H9 (cell line): ENCODE measurements around the gene GP1BA. TPM values are rescaled to one million over a fixed set of nuclear protein-coding genes. Genes with fewer than 3 reads are reported as not detected.

Experiments used
- DNase-seq: peaks from one replicate; pipeline ENCODE4 v3.0.0-alpha.2; 2017
- H2AFZ ChIP-seq: one replicate; pipeline ENCODE4 v1.6.1; 2013; ENCODE audit warnings: mild to moderate bottlenecking, low read length, control low read depth, moderate library complexity
- H2AK5ac ChIP-seq: 2 replicates; pipeline ENCODE4 v1.6.1; 2013; ENCODE audit warnings: low read length, control low read depth, mixed read lengths; ENCODE audit not compliant: insufficient read length
- H2BK120ac ChIP-seq: one replicate; pipeline ENCODE4 v1.6.1; 2013; ENCODE audit warnings: low read depth, mild to moderate bottlenecking, low read length, control low read depth, inconsistent platforms; ENCODE audit not compliant: poor library complexity, severe bottlenecking
- H2BK12ac ChIP-seq: 2 replicates; pipeline ENCODE4 v1.6.1; 2013; ENCODE audit warnings: low read length, control low read depth, mixed read lengths, low read depth; ENCODE audit not compliant: insufficient read length
- H2BK15ac ChIP-seq: 2 replicates; pipeline ENCODE4 v1.6.1; 2013; ENCODE audit warnings: low read depth, low read length, control low read depth
- H2BK20ac ChIP-seq: one replicate; pipeline ENCODE4 v1.6.1; 2013; ENCODE audit warnings: low read depth, mild to moderate bottlenecking, low read length, control low read depth, inconsistent platforms; ENCODE audit not compliant: poor library complexity, severe bottlenecking
- H2BK5ac ChIP-seq: 2 replicates; pipeline ENCODE4 v1.6.1; 2013; ENCODE audit warnings: low read length, control low read depth, mixed read lengths; ENCODE audit not compliant: insufficient read length
- H3K14ac ChIP-seq: 2 replicates; pipeline ENCODE4 v1.6.1; 2013; ENCODE audit warnings: low read length, control low read depth; ENCODE audit not compliant: insufficient read depth
- H3K18ac ChIP-seq: 2 replicates; pipeline ENCODE4 v1.6.1; 2013; ENCODE audit warnings: low read depth, mild to moderate bottlenecking, mixed read lengths, low read length, control low read depth; ENCODE audit not compliant: insufficient read length
- H3K23ac ChIP-seq: 2 replicates; pipeline ENCODE4 v1.6.1; 2013; ENCODE audit warnings: low read length, control low read depth, mixed read lengths, low read depth; ENCODE audit not compliant: insufficient read length
- H3K23me2 ChIP-seq: 2 replicates; pipeline ENCODE4 v1.6.1; 2013; ENCODE audit warnings: low read depth, mild to moderate bottlenecking, mixed read lengths, low read length, control low read depth; ENCODE audit not compliant: insufficient read length, poor library complexity, severe bottlenecking
- H3K27ac ChIP-seq: 2 replicates; pipeline ENCODE4 v1.5.1; 2013; ENCODE audit warnings: low read length, control low read depth, mixed read lengths, low read depth; ENCODE audit not compliant: insufficient read length
- H3K27me3 ChIP-seq: 2 replicates; pipeline ENCODE4 v1.6.1; 2013; ENCODE audit warnings: low read length, control low read depth, inconsistent platforms; ENCODE audit not compliant: insufficient read depth
- H3K4ac ChIP-seq: 2 replicates; pipeline ENCODE4 v1.6.1; 2013; ENCODE audit warnings: low read depth, mild to moderate bottlenecking, control low read depth, inconsistent platforms, low read length, moderate library complexity
- H3K4me1 ChIP-seq: 2 replicates; pipeline ENCODE4 v1.6.1; 2013; ENCODE audit warnings: low read length, control low read depth, inconsistent platforms; ENCODE audit not compliant: insufficient read depth
- H3K4me2 ChIP-seq: 2 replicates; pipeline ENCODE4 v1.6.1; 2013; ENCODE audit warnings: low read length, control low read depth, mixed read lengths; ENCODE audit not compliant: insufficient read length, insufficient read depth
- H3K56ac ChIP-seq: 2 replicates; pipeline ENCODE4 v1.6.1; 2013; ENCODE audit warnings: low read depth, mild to moderate bottlenecking, mixed read lengths, low read length, control low read depth; ENCODE audit not compliant: insufficient read length
- H3K79me1 ChIP-seq: 2 replicates; pipeline ENCODE4 v1.6.1; 2013; ENCODE audit warnings: low read depth, mild to moderate bottlenecking, moderate library complexity, low read length, control low read depth, inconsistent platforms; ENCODE audit not compliant: insufficient read depth, poor library complexity, severe bottlenecking
- H3K79me2 ChIP-seq: 2 replicates; pipeline ENCODE4 v1.6.1; 2013; ENCODE audit warnings: low read length, control low read depth, inconsistent platforms; ENCODE audit not compliant: insufficient read depth
- H3K9ac ChIP-seq: 2 replicates; pipeline ENCODE4 v1.6.1; 2013; ENCODE audit warnings: low read length, control low read depth, mixed read lengths; ENCODE audit not compliant: insufficient read length; ENCODE audit errors: extremely low read depth
- H3K9me3 ChIP-seq: one replicate; pipeline ENCODE4 v1.6.1; 2013; ENCODE audit warnings: low read depth, low read length, inconsistent platforms; ENCODE audit not compliant: control insufficient read depth
- H3T11ph ChIP-seq: one replicate; pipeline ENCODE4 v1.6.1; 2013; ENCODE audit warnings: mild to moderate bottlenecking, low read length, control low read depth, inconsistent platforms
- H4K20me1 ChIP-seq: one replicate; pipeline ENCODE4 v1.6.1; 2013; ENCODE audit not compliant: control insufficient read depth, insufficient read length, insufficient read depth
- H4K5ac ChIP-seq: 2 replicates; pipeline ENCODE4 v1.6.1; 2013; ENCODE audit warnings: low read depth, mild to moderate bottlenecking, mixed read lengths, low read length, control low read depth; ENCODE audit not compliant: insufficient read length
- H4K8ac ChIP-seq: replicated peaks from 2 replicates; pipeline ENCODE4 v1.6.1; 2013; ENCODE audit warnings: low read length, control low read depth, mixed read lengths, low read depth; ENCODE audit not compliant: insufficient read length
- H4K91ac ChIP-seq: 2 replicates; pipeline ENCODE4 v1.6.1; 2013; ENCODE audit warnings: low read depth, mild to moderate bottlenecking, moderate library complexity, mixed read lengths, low read length, control low read depth; ENCODE audit not compliant: insufficient read length
- H3K27ac Mint-ChIP-seq, 3 experiments: 2 replicates in 2 of 3; 3 replicates in 1 of 3; pipeline ENCODE4 v1.8.0; 2020 to 2021; ENCODE audit warnings: mixed read lengths in 3 of 3, mild to moderate bottlenecking in 1 of 3, moderate library complexity in 1 of 3
- H3K27me3 Mint-ChIP-seq: 2 replicates; pipeline ENCODE4 v1.8.0; 2021; ENCODE audit warnings: low read depth, mild to moderate bottlenecking, moderate library complexity, mixed read lengths
- H3K36me3 Mint-ChIP-seq, 3 experiments: 2 replicates in 2 of 3; 3 replicates in 1 of 3; pipeline ENCODE4 v1.8.0; 2020 to 2021; ENCODE audit warnings: low read depth in 3 of 3, mixed read lengths in 3 of 3; ENCODE audit not compliant: insufficient read depth in 1 of 3
- H3K4me1 Mint-ChIP-seq, 2 experiments: 2 replicates each; pipeline ENCODE4 v1.8.0; 2020; ENCODE audit warnings: mixed read lengths in 2 of 2
- H3K4me3 Mint-ChIP-seq, 2 experiments: 2 replicates in 1 of 2; 3 replicates in 1 of 2; pipeline ENCODE4 v1.8.0; 2020 to 2021; ENCODE audit warnings: mild to moderate bottlenecking in 2 of 2, mixed read lengths in 2 of 2, moderate library complexity in 1 of 2
- H3K9me3 Mint-ChIP-seq, 2 experiments: 2 replicates in 1 of 2; 3 replicates in 1 of 2; pipeline ENCODE4 v1.8.0; 2020; ENCODE audit warnings: mild to moderate bottlenecking in 2 of 2, mixed read lengths in 2 of 2, moderate library complexity in 1 of 2
- WGBS: extraction: QIAGEN DNeasy Blood & Tissue Kit; methylation state at CpG from one replicate; pipeline ENCODE4 v1.1.7; 2013; ENCODE audit warnings: missing lambda C conversion rate, low lambda C conversion rate, mixed read lengths; ENCODE audit not compliant: insufficient read length; ENCODE audit errors: extremely low coverage; 5-methylcytosine and 5-hydroxymethylcytosine counted together
- total RNA-seq: library from RNA; stranded (reverse); gene quantifications from 2 replicates; pipeline ENCODE4 v1.2.1, GENCODE V29; 2021
- TF ChIP-seq, protein P1 (sequence below): fragments of 200-600 bp; sonication (generic); conservative IDR thresholded peaks from 3 replicates; pipeline ENCODE4 v1.8.0; 2021; ENCODE audit warnings: antibody characterized with exemption, mild to moderate bottlenecking

The GP1BA gene
- total RNA-seq, 1 experiment from 2014 or later = not detected

DNA sequence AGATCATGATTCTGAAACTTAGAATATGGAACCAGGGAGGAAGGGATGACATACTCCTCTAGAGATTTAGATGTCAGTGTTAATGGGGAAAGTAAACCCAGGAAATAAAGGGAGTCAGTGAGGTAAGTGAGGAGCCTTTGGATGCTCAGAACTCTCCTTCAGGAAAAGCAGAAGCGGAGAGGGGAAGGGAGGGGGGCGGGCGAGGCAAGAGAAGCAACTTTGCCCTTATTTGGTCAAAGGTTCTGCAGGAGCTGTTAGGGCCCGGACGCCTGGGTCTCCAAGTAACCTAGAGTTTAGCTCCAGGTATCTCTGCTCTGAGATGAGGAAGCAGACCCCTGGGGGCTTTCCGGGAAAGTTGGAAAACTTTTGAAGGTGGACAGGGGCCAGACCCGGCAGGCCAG, 14.9 kb downstream of the GP1BA start:
- no CpG with 5 or more reads among the region's 7 CpGs for WGBS
- no peak overlapping the region for H3T11ph ChIP-seq
- peaks cover 13% of the 10 kb centered on the region; the same call in 1 of the 2 replicates for H3K79me2 ChIP-seq
- H2AFZ ChIP-seq = no peak overlapping the region
- H3K18ac ChIP-seq = no peak overlapping the region
- DNase-seq = no peak
- Mint-ChIP-seq H3K4me3 (peak overlapping the region; percentile 95 to 100), H3K27me3 (peaks cover 5% of the 10 kb centered on the region), H3K9me3 (peaks cover 0 to 2% of the 10 kb centered on the region in 2 experiments; a peak in 2 of 5 replicates), H3K36me3 (peaks cover 27 to 55% (median 46%) of the 10 kb centered on the region in 3 experiments), H3K4me1 (peaks cover 37 to 38% of the 10 kb centered on the region in 2 experiments), H3K27ac (peak overlapping the region; percentile 32 to 92 (median 78); a peak in 6 of 7 replicates)
- no peak overlapping the region for H2BK15ac ChIP-seq
- no peak overlapping the region; the same call in 1 of the 2 replicates for H3K4ac ChIP-seq
- peak overlapping the region; percentile 72 for H3K4me2 ChIP-seq
- no peak overlapping the region for H2BK12ac ChIP-seq
- no peak overlapping the region for H3K23ac ChIP-seq
- H2BK120ac ChIP-seq = no peak overlapping the region
- peak overlapping the region; percentile 42 for H3K9ac ChIP-seq
- no peaks in the 10 kb centered on the region for H3K9me3 ChIP-seq
- no peak overlapping the region for H2AK5ac ChIP-seq
- no peak overlapping the region for H4K91ac ChIP-seq
- no peaks in the 10 kb centered on the region for H4K20me1 ChIP-seq
- H4K8ac ChIP-seq = no peak overlapping the region
- H2BK20ac ChIP-seq = no peak overlapping the region
- H3K23me2 ChIP-seq = peaks cover 23% of the 10 kb centered on the region
- H3K14ac ChIP-seq = 0 out of 2 replicates have a peak overlapping the region, but pooled peaks have one; percentile 31
- TF ChIP-seq, protein P1, sequence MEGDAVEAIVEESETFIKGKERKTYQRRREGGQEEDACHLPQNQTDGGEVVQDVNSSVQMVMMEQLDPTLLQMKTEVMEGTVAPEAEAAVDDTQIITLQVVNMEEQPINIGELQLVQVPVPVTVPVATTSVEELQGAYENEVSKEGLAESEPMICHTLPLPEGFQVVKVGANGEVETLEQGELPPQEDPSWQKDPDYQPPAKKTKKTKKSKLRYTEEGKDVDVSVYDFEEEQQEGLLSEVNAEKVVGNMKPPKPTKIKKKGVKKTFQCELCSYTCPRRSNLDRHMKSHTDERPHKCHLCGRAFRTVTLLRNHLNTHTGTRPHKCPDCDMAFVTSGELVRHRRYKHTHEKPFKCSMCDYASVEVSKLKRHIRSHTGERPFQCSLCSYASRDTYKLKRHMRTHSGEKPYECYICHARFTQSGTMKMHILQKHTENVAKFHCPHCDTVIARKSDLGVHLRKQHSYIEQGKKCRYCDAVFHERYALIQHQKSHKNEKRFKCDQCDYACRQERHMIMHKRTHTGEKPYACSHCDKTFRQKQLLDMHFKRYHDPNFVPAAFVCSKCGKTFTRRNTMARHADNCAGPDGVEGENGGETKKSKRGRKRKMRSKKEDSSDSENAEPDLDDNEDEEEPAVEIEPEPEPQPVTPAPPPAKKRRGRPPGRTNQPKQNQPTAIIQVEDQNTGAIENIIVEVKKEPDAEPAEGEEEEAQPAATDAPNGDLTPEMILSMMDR = no peak
- H4K5ac ChIP-seq = no peak overlapping the region
- no peak overlapping the region for H3K27ac ChIP-seq
- H3K27me3 ChIP-seq = no peaks in the 10 kb centered on the region
- no peak overlapping the region for H3K56ac ChIP-seq
- H3K79me1 ChIP-seq = peaks cover 4% of the 10 kb centered on the region
- H2BK5ac ChIP-seq = no peak overlapping the region
- peaks cover 4% of the 10 kb centered on the region; the same call in 1 of the 2 replicates for H3K4me1 ChIP-seq
